Measurements from ENCODE around the gene LRRC14B. TPM values are rescaled to one million over a fixed set of nuclear protein-coding genes. Genes with fewer than 3 reads are reported as not detected.

Gene LRRC14B
- total RNA-seq, 1 donor from 2014 or later: not detected

- Histone ChIP-seq H3K4me1 (peaks cover 4% of the 10 kb centered on the region), H3K27me3 (peaks cover 8% of the 10 kb centered on the region), H3K36me3 (no peaks in the 10 kb centered on the region), H3K9me3 (no peaks in the 10 kb centered on the region), H3K4me3 (no peak overlapping the region), H3K27ac (no peak overlapping the region)
- DNase-seq: peak; percentile 28
- no peak for ATAC-seq
- no peak for TF ChIP-seq CTCF (IDR thresholded peaks at IDR 0.05)
- intact Hi-C loops (cut with DNase I): no loop called here
Measured at GRCh38 chr5:192691-192969, 1.3 kb downstream of the LRRC14B start.

- TF ChIP-seq CTCF (IDR thresholded peaks at IDR 0.05): no peak
- Histone ChIP-seq H3K9me3 (no peaks in the 10 kb centered on the region), H3K27me3 (peaks cover 8% of the 10 kb centered on the region), H3K4me3 (no peak overlapping the region), H3K27ac (no peak overlapping the region), H3K4me1 (peaks cover 4% of the 10 kb centered on the region), H3K36me3 (no peaks in the 10 kb centered on the region)
- DNase-seq: peak; percentile 59
- no peak for ATAC-seq
- intact Hi-C loops (cut with DNase I): no loop called here
Measured at GRCh38 chr5:192970-193831, 1.9 kb downstream of the LRRC14B start.

GRCh38 chr5:194102-194501 is 2.8 kb downstream of the LRRC14B start:
- intact Hi-C loops (cut with DNase I): no loop called here
- Histone ChIP-seq H3K27me3 (peaks cover 8% of the 10 kb centered on the region), H3K27ac (no peak overlapping the region), H3K9me3 (no peaks in the 10 kb centered on the region), H3K4me3 (no peak overlapping the region), H3K4me1 (peaks cover 4% of the 10 kb centered on the region), H3K36me3 (no peaks in the 10 kb centered on the region)
- peak; percentile 38 for DNase-seq
- no peak for ATAC-seq
- TF ChIP-seq CTCF (IDR thresholded peaks at IDR 0.05): no peak

- intact Hi-C loops (cut with DNase I): no loop called here
Measured at GRCh38 chr5:194603-195209, 3.4 kb downstream of the LRRC14B start.

GRCh38 chr5:195401-196160 is 4.3 kb downstream of the LRRC14B start:
- Histone ChIP-seq H3K4me1 (peaks cover 4% of the 10 kb centered on the region), H3K4me3 (no peak overlapping the region), H3K27ac (no peak overlapping the region), H3K9me3 (no peaks in the 10 kb centered on the region), H3K36me3 (no peaks in the 10 kb centered on the region), H3K27me3 (peaks cover 8% of the 10 kb centered on the region)
- TF ChIP-seq CTCF (IDR thresholded peaks at IDR 0.05): no peak
- ATAC-seq (no peak), DNase-seq (peak; percentile 49)
- intact Hi-C loops (cut with DNase I): no loop called here

More at GRCh38 chr5:194603-195209, 3.4 kb downstream of the LRRC14B start:
- H3K27ac ChIP-seq: no peak overlapping the region
- TF ChIP-seq CTCF (IDR thresholded peaks at IDR 0.05): no peak
- no peak overlapping the region for H3K4me3 ChIP-seq
- H3K4me1 ChIP-seq: peaks cover 4% of the 10 kb centered on the region
- H3K27me3 ChIP-seq: peaks cover 8% of the 10 kb centered on the region
- ATAC-seq (no peak), DNase-seq (peak; percentile 63)
- no peaks in the 10 kb centered on the region for H3K9me3 ChIP-seq
- no peaks in the 10 kb centered on the region for H3K36me3 ChIP-seq

Data from upper lobe of right lung (tissue), 1 donor.